GM18858 (cell line): ENCODE data around the gene PLAAT4.
"Not testable (repeated sequence)": the region's sequence is repeated elsewhere in the genome, so short reads cannot be mapped to it uniquely, and the experiment has no call there.

Source experiments
- ATAC-seq: cut with Tn5 transposase; IDR thresholded peaks from one replicate; pipeline ENCODE4 v1.9.1; 2021; ENCODE audit not compliant: unreplicated experiment

The PLAAT4 gene

GRCh38 chr11:63510360-63511047, 26.1 kb upstream of the PLAAT4 start:
- no peak for ATAC-seq

- no peak for ATAC-seq
Observed at GRCh38 chr11:63511048-63511748, 25.4 kb upstream of the PLAAT4 start.

GRCh38 chr11:63512816-63513215, 23.8 kb upstream of the PLAAT4 start:
- ATAC-seq: no peak

- no peak for ATAC-seq
Observed at GRCh38 chr11:63516109-63516508, 20.5 kb upstream of the PLAAT4 start.

- no peak for ATAC-seq
Observed at GRCh38 chr11:63517156-63517555, 19.5 kb upstream of the PLAAT4 start.

GRCh38 chr11:63518548-63518947, 18.1 kb upstream of the PLAAT4 start:
- ATAC-seq: no peak

- no peak for ATAC-seq
Observed at GRCh38 chr11:63520606-63521170, 15.9 kb upstream of the PLAAT4 start.

GRCh38 chr11:63521896-63522295, 14.7 kb upstream of the PLAAT4 start:
- no peak for ATAC-seq

- ATAC-seq: no peak
Observed at GRCh38 chr11:63523151-63523550, 13.5 kb upstream of the PLAAT4 start.

GRCh38 chr11:63527667-63528066, 8.9 kb upstream of the PLAAT4 start:
- ATAC-seq: no peak

GRCh38 chr11:63528156-63528555, 8.5 kb upstream of the PLAAT4 start:
- not testable (repeated sequence) for ATAC-seq

GRCh38 chr11:63528729-63529278, 7.8 kb upstream of the PLAAT4 start:
- ATAC-seq: not testable (repeated sequence)

GRCh38 chr11:63529373-63529772, 7.2 kb upstream of the PLAAT4 start:
- not testable (repeated sequence) for ATAC-seq

GRCh38 chr11:63530021-63530420, 6.6 kb upstream of the PLAAT4 start:
- no peak for ATAC-seq

GRCh38 chr11:63531074-63531792, 5.4 kb upstream of the PLAAT4 start:
- peak; percentile 91 for ATAC-seq

GRCh38 chr11:63532117-63532516, 4.5 kb upstream of the PLAAT4 start:
- ATAC-seq: no peak

GRCh38 chr11:63532799-63533475, 3.7 kb upstream of the PLAAT4 start:
- ATAC-seq: no peak

- ATAC-seq: no peak
Observed at GRCh38 chr11:63534076-63534475, 2.5 kb upstream of the PLAAT4 start.

- no peak for ATAC-seq
Observed at GRCh38 chr11:63534895-63535461, 1.6 kb upstream of the PLAAT4 start.

GRCh38 chr11:63535734-63536133, 874 bp upstream of the PLAAT4 start:
- ATAC-seq: no peak
